HEK293T (cell line): ENCODE measurements around the gene MYPOP.

Experiments used
- ARNT ChIP-seq: fragments of 450-650 bp; IDR thresholded peaks from 2 replicates; pipeline ENCODE4 v1.6.1; 2017; ENCODE audit warnings: mild to moderate bottlenecking
- FOXK2 ChIP-seq: fragments of 450-650 bp; IDR thresholded peaks from 2 replicates; pipeline ENCODE4 v1.6.1; 2016; ENCODE audit warnings: mild to moderate bottlenecking

DNA sequence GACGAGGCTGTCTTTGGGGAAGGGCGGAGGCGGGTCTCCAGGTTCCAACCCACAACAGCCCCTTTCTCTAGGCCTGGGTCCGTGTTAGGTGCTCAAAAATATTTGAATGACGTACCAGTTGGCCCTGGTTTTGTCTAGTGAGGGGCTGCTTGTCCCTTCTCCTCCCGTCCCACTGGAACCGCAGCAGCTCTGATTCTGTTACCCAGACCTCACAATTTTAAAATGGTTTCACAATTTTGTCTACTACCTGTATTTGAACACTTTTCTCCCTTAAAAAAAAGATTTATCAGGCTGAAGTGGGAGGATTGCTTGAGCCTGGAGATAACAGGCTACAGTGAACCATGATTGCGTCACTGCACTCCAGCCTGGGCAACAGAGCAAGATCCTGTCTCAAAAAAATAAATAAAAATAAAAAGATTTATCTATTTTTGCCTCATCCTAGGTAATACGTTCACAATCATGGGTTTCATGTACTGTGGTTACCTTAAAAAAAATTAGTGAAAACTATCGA lies 15.2 kb downstream of the MYPOP start:
- no peak for TF ChIP-seq FOXK2
- no peak for TF ChIP-seq ARNT
